Keratinocyte (primary cell): ENCODE measurements around the gene COPG2. TPM values are rescaled to one million over a fixed set of nuclear protein-coding genes. Genes with fewer than 3 reads are reported as not detected.

Experiments
- DNase-seq: peaks from one replicate; pipeline ENCODE4 v3.0.0-alpha.2; 2011; ENCODE audit warnings: low read depth, missing footprints, low spot score
- FAIRE-seq: peaks from 2 replicates; lab custom pipeline; 2011; peaks lifted over from hg19 to GRCh38; lab: Jason Lieb, UNC
- H2AFZ ChIP-seq: 2 replicates; pipeline ENCODE4 v1.6.0; 2012; ENCODE audit warnings: low read length, control low read depth, inconsistent platforms; ENCODE audit not compliant: control insufficient read depth
- H3K27ac ChIP-seq: 2 replicates; pipeline ENCODE4 v1.5.1; 2011; ENCODE audit warnings: low read length; ENCODE audit not compliant: control insufficient read depth, insufficient read depth
- H3K27me3 ChIP-seq: 3 replicates; pipeline ENCODE4 v1.6.0; 2011; ENCODE audit warnings: low read length; ENCODE audit not compliant: control insufficient read depth, insufficient read depth; ENCODE audit errors: extremely low read depth
- H3K36me3 ChIP-seq, 2 experiments: 2 replicates in 1 of 2; 3 replicates in 1 of 2; pipeline ENCODE4 v1.5.1; 2011; ENCODE audit warnings: low read length in 2 of 2, mild to moderate bottlenecking in 1 of 2; ENCODE audit not compliant: control insufficient read depth in 2 of 2, insufficient read depth in 2 of 2; ENCODE audit errors: extremely low read depth in 1 of 2
- H3K4me1 ChIP-seq: 3 replicates; pipeline ENCODE4 v1.5.1; 2011; ENCODE audit warnings: low read length; ENCODE audit not compliant: control insufficient read depth, insufficient read depth; ENCODE audit errors: extremely low read depth
- H3K4me2 ChIP-seq: 3 replicates; pipeline ENCODE4 v1.6.0; 2011; ENCODE audit warnings: low read depth, low read length; ENCODE audit not compliant: control insufficient read depth, insufficient read depth; ENCODE audit errors: extremely low read depth
- H3K4me3 ChIP-seq, 3 experiments: fragments of 200-600 bp in 1 of 3; sonication (generic) in 1 of 3; 2 replicates in 2 of 3; 3 replicates in 1 of 3; pipeline ENCODE4 v1.5.1; 2011 to 2016; ENCODE audit warnings: low read length in 3 of 3, mild to moderate bottlenecking in 3 of 3, control low read depth in 2 of 3, inconsistent platforms in 1 of 3, low read depth in 1 of 3, mixed read lengths in 1 of 3, mixed run types in 1 of 3, moderate library complexity in 1 of 3; ENCODE audit not compliant: control insufficient read depth in 2 of 3, insufficient read depth in 2 of 3; ENCODE audit errors: extremely low read depth in 1 of 3
- H3K79me2 ChIP-seq: 2 replicates; pipeline ENCODE4 v1.6.0; 2012; ENCODE audit warnings: low read length; ENCODE audit not compliant: control insufficient read depth, insufficient read depth
- H3K9ac ChIP-seq: 3 replicates; pipeline ENCODE4 v1.6.0; 2011; ENCODE audit warnings: low read length; ENCODE audit not compliant: control insufficient read depth, insufficient read depth; ENCODE audit errors: extremely low read depth
- H3K9me1 ChIP-seq: 3 replicates; pipeline ENCODE4 v1.6.0; 2011; ENCODE audit warnings: low read length; ENCODE audit not compliant: control insufficient read depth, insufficient read depth; ENCODE audit errors: extremely low read depth
- H3K9me3 ChIP-seq: 2 replicates; pipeline ENCODE4 v1.5.1; 2012; ENCODE audit warnings: low read depth, low read length; ENCODE audit not compliant: control insufficient read depth
- H4K20me1 ChIP-seq: 3 replicates; pipeline ENCODE4 v1.6.0; 2011; ENCODE audit warnings: low read length; ENCODE audit not compliant: control insufficient read depth, insufficient read depth; ENCODE audit errors: extremely low read depth
- EZH2 ChIP-seq: IDR thresholded peaks from one replicate; pipeline ENCODE4 v1.6.1; 2012; ENCODE audit warnings: inconsistent platforms, mild to moderate bottlenecking, low read length, moderate library complexity
- dilution Hi-C: fragments of 300-500 bp; cut with MboI; formaldehyde crosslinking; loops from one replicate; pipeline ENCODE4 v1.7.0; 2020; ENCODE audit warnings: low sequenced_read_pairs; ENCODE audit not compliant: extremely low pct_ligation_motif_present
- polyA plus RNA-seq, 5 experiments: library from polyadenylated mRNA; depleted of rRNA in 3 of 5; stranded (reverse) in 3 of 5; stranded (forward) in 1 of 5; unstranded in 1 of 5; fragments of >200 nt; gene quantifications; 1 replicate in 1 of 5; 2 replicates in 3 of 5; 3 replicates in 1 of 5; pipeline versions ENCODE4 v1.2.1 to v1.2.3, GENCODE V29; 2011 to 2012; ENCODE audit warnings: missing spikeins in 2 of 5, low read depth in 1 of 5, low replicate concordance in 1 of 5
- TF ChIP-seq, protein P1 (sequence below), 3 experiments: IDR thresholded peaks in 1 of 3; conservative IDR thresholded peaks in 1 of 3; optimal IDR thresholded peaks in 1 of 3; 2 replicates in 2 of 3; 3 replicates in 1 of 3; pipeline versions ENCODE3 to v1.5.1; 2011; ENCODE audit warnings: low read length in 3 of 3, mild to moderate bottlenecking in 3 of 3, moderate library complexity in 2 of 3, control low read depth in 1 of 3, inconsistent platforms in 1 of 3; ENCODE audit not compliant: insufficient read depth in 2 of 3; ENCODE audit errors: extremely low read depth in 1 of 3

COPG2 gene
- polyA plus RNA-seq, 1 donor (not counting 4 experiments of a cell fraction or from before 2014, with no cell fraction given) = 38.8 TPM

DNA sequence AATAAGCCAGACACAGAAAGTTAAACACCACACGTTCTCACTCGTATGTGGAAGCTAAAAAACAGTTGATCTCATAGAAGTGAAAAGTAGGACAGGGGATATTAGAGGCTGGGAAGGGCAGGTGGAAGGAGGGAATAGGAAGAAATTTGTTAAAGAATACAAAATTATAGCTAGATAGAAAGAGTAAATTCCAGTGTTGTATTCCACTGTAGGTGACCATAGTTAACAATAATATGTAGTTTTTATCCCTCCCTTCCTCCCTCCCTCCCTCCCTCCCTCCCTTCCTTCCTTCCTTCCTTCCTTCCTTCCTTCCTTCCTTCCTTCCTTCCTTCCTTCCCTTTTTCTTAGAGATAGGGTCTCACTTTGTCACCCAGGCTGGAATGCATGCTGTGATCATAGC is 196.6 kb downstream of the COPG2 start:
- no peak overlapping the region for H3K4me3 ChIP-seq
- H3K4me2 ChIP-seq = no peak overlapping the region
- H3K9me3 ChIP-seq = no peaks in the 10 kb centered on the region
- DNase-seq (no peak), FAIRE-seq (no peak)
- TF ChIP-seq EZH2 = no peak
- TF ChIP-seq, protein P1, sequence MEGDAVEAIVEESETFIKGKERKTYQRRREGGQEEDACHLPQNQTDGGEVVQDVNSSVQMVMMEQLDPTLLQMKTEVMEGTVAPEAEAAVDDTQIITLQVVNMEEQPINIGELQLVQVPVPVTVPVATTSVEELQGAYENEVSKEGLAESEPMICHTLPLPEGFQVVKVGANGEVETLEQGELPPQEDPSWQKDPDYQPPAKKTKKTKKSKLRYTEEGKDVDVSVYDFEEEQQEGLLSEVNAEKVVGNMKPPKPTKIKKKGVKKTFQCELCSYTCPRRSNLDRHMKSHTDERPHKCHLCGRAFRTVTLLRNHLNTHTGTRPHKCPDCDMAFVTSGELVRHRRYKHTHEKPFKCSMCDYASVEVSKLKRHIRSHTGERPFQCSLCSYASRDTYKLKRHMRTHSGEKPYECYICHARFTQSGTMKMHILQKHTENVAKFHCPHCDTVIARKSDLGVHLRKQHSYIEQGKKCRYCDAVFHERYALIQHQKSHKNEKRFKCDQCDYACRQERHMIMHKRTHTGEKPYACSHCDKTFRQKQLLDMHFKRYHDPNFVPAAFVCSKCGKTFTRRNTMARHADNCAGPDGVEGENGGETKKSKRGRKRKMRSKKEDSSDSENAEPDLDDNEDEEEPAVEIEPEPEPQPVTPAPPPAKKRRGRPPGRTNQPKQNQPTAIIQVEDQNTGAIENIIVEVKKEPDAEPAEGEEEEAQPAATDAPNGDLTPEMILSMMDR (optimal IDR thresholded peaks at IDR 0.05 in 1 of 3, IDR thresholded peaks at IDR 0.05 in 1 of 3, conservative IDR thresholded peaks at IDR 0.05 in 1 of 3; ENCODE audit: extremely low read depth in 1 of 3, insufficient read depth in 2 of 3, low read length in 3 of 3) = no peak
- H3K27me3 ChIP-seq = peaks cover 2% of the 10 kb centered on the region
- dilution Hi-C loops = no loop called here
- H3K9me1 ChIP-seq = no peaks in the 10 kb centered on the region
- H4K20me1 ChIP-seq = no peaks in the 10 kb centered on the region
- H3K79me2 ChIP-seq = no peaks in the 10 kb centered on the region
- no peak overlapping the region for H2AFZ ChIP-seq
- no peaks in the 10 kb centered on the region for H3K36me3 ChIP-seq
- H3K27ac ChIP-seq = no peak overlapping the region
- H3K4me1 ChIP-seq = no peaks in the 10 kb centered on the region
- H3K9ac ChIP-seq = no peak overlapping the region

DNA sequence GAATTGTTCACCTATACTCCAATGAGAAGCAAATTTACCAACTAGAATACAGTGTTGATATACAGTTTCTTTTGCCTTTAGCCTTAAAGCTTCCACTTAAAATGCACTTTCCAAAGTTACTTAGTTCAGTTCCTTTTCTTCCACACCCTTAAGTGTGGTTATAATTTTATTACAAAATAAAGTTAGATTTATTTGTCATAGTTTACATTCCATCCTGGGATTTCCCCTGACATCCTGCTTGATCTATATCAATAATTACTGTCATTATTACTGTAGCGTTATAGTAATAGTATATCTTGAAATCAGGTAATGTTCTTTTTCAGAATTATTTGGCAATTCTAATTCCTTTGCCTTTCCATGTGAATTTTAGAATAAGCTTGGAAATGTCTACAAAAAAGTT is 199.9 kb downstream of the COPG2 start:
- no peak for TF ChIP-seq EZH2
- TF ChIP-seq, protein P1 (optimal IDR thresholded peaks at IDR 0.05 in 1 of 3, IDR thresholded peaks at IDR 0.05 in 1 of 3, conservative IDR thresholded peaks at IDR 0.05 in 1 of 3; ENCODE audit: extremely low read depth in 1 of 3, insufficient read depth in 2 of 3, low read length in 3 of 3) = no peak
- Histone ChIP-seq H3K27me3 (no peaks in the 10 kb centered on the region), H3K79me2 (no peaks in the 10 kb centered on the region), H3K9me3 (no peaks in the 10 kb centered on the region), H3K9ac (no peak overlapping the region), H4K20me1 (no peaks in the 10 kb centered on the region), H3K4me3 (no peak overlapping the region), H3K4me1 (no peaks in the 10 kb centered on the region), H2AFZ (no peak overlapping the region), H3K4me2 (no peak overlapping the region), H3K36me3 (no peaks in the 10 kb centered on the region), H3K9me1 (no peaks in the 10 kb centered on the region), H3K27ac (no peak overlapping the region)
- dilution Hi-C loops = no loop called here
- DNase-seq = no peak
- no peak for FAIRE-seq
